PC-3 (cell line): ENCODE data around the gene SMIM5. TPM values are rescaled to one million over a fixed set of nuclear protein-coding genes. Genes with fewer than 3 reads are reported as not detected.

Experiments used
- ATAC-seq: fragments of 200-7000 bp; cut with Tn5 transposase; 2 replicates; pipeline ENCODE4 v1.9.1; 2020; ENCODE audit warnings: mild to moderate bottlenecking, moderate library complexity
- BruUV-seq: library from RNA; stranded (reverse); fragments of 400-500 nt; replicated peaks from 2 replicates; lab custom pipeline; 2021; lab: Mats Ljungman, UMichigan
- CTCF ChIA-PET: fragments of 300-600 bp; sonication (Branson Sonifier 250); formaldehyde crosslinking; loops from one replicate; lab custom pipeline; 2022; ENCODE audit warnings: antibody characterized with exemption; lab: Charles Lee
- POLR2A ChIA-PET: fragments of 300-600 bp; sonication (Branson Sonifier 250); formaldehyde crosslinking; loops from one replicate; lab custom pipeline; 2022; ENCODE audit warnings: antibody characterized with exemption; ENCODE audit not compliant: unreplicated experiment; lab: Charles Lee
- DNase-seq: peaks from one replicate; pipeline ENCODE4 v3.0.0-alpha.2; 2015
- H2AFZ ChIP-seq: fragments of 300-600 bp; sonication (generic); 2 replicates; pipeline ENCODE4 v1.6.0; 2016; ENCODE audit warnings: antibody characterized with exemption, low read length
- H3F3A ChIP-seq: fragments of 300-600 bp; sonication (generic); one replicate; pipeline ENCODE4 v1.6.0; 2017; ENCODE audit warnings: antibody characterized with exemption, low read length, control low read depth, mild to moderate bottlenecking; ENCODE audit not compliant: unreplicated experiment
- H3K27ac ChIP-seq: fragments of 300-600 bp; sonication (generic); 2 replicates; pipeline ENCODE4 v1.5.1; 2016; ENCODE audit warnings: mild to moderate bottlenecking, low read length
- H3K27me3 ChIP-seq: fragments of 300-600 bp; sonication (generic); 2 replicates; pipeline ENCODE4 v1.6.1; 2016; ENCODE audit warnings: low read length, mixed read lengths
- H3K36me3 ChIP-seq: fragments of 300-600 bp; sonication (generic); 2 replicates; pipeline ENCODE4 v1.6.1; 2016; ENCODE audit warnings: low read depth, mixed run types, low read length, mixed read lengths
- H3K4me1 ChIP-seq: fragments of 300-600 bp; sonication (generic); 2 replicates; pipeline ENCODE4 v1.5.1; 2016; ENCODE audit warnings: low read length; ENCODE audit not compliant: insufficient read depth
- H3K4me2 ChIP-seq: fragments of 300-600 bp; sonication (generic); 2 replicates; pipeline ENCODE4 v1.6.0; 2016; ENCODE audit warnings: low read length
- H3K4me3 ChIP-seq: fragments of 300-600 bp; sonication (generic); 2 replicates; pipeline ENCODE4 v1.5.1; 2016; ENCODE audit warnings: mild to moderate bottlenecking, low read length, mixed read lengths
- H3K79me2 ChIP-seq: fragments of 300-600 bp; sonication (generic); 2 replicates; pipeline ENCODE4 v1.6.1; 2017; ENCODE audit warnings: low read length, mixed read lengths
- H3K9ac ChIP-seq: fragments of 300-600 bp; sonication (generic); 2 replicates; pipeline ENCODE4 v1.6.0; 2016; ENCODE audit warnings: mild to moderate bottlenecking, low read length
- H3K9me2 ChIP-seq: fragments of 300-600 bp; sonication (generic); replicated peaks from 2 replicates; pipeline ENCODE4 v1.6.1; 2016; ENCODE audit warnings: mixed run types, low read length, mixed read lengths
- H3K9me3 ChIP-seq: fragments of 300-600 bp; sonication (generic); 2 replicates; pipeline ENCODE4 v1.6.1; 2016; ENCODE audit warnings: low read length, mixed read lengths
- H4K20me1 ChIP-seq: fragments of 300-600 bp; sonication (generic); 2 replicates; pipeline ENCODE4 v1.6.1; 2016; ENCODE audit warnings: low read length, mixed read lengths
- CTCF ChIP-seq: fragments of 300-600 bp; sonication (generic); conservative IDR thresholded peaks from 2 replicates; pipeline ENCODE4 v1.5.1; 2017; ENCODE audit warnings: antibody characterized with exemption, low read depth, mild to moderate bottlenecking, low read length
- EZH2 ChIP-seq: fragments of 300-600 bp; sonication (generic); IDR thresholded peaks from one replicate; pipeline ENCODE4 v1.6.1; 2017; ENCODE audit warnings: antibody characterized with exemption, mild to moderate bottlenecking, low read length; ENCODE audit not compliant: unreplicated experiment
- EZH2phosphoT487 ChIP-seq: fragments of 300-600 bp; sonication (generic); IDR thresholded peaks from 2 replicates; pipeline ENCODE4 v1.6.1; 2018; ENCODE audit warnings: mild to moderate bottlenecking, antibody characterized with exemption, low read length, borderline replicate concordance
- intact Hi-C: fragments of 100-400 bp; cut with micrococcal nuclease; formaldehyde crosslinking; loops from 2 replicates; pipeline ENCODE4 v1.9.0; 2023
- total RNA-seq: library from RNA; depleted of rRNA; stranded (reverse); fragments of >200 nt; gene quantifications from 2 replicates; pipeline ENCODE4 v1.2.3, GENCODE V29; 2014

Gene SMIM5
- total RNA-seq, 1 experiment from 2014 or later = 2.3 TPM

GRCh38 chr17:75614556-75615270, 18.5 kb upstream of the SMIM5 start:
- intact Hi-C loops = no loop called here
- Histone ChIP-seq H3K27ac (no peak overlapping the region), H3K27me3 (no peaks in the 10 kb centered on the region), H3K36me3 (no peaks in the 10 kb centered on the region), H3K9ac (no peak overlapping the region), H3K9me3 (no peaks in the 10 kb centered on the region), H3K4me3 (no peak overlapping the region), H4K20me1 (no peaks in the 10 kb centered on the region), H3K4me1 (peaks cover 12% of the 10 kb centered on the region), H3K79me2 (no peaks in the 10 kb centered on the region), H3K9me2 (no peaks in the 10 kb centered on the region), H3F3A (no peaks in the 10 kb centered on the region), H3K4me2 (no peak overlapping the region), H2AFZ (no peak overlapping the region)
- POLR2A ChIA-PET = no interaction called here
- TF ChIP-seq EZH2 (no peak), EZH2phosphoT487 (no peak)
- BruUV-seq = no TSS peak
- CTCF ChIA-PET = interaction anchor here (0.7 kb wide), 1 partner anchor 11 kb away, joined by 3 read pairs; no protein-coding TSS in a partner anchor
- DNase-seq (no peak), ATAC-seq (no peak)

- H3F3A ChIP-seq = no peaks in the 10 kb centered on the region
- intact Hi-C loops = no loop called here
- no peak overlapping the region for H3K4me2 ChIP-seq
- BruUV-seq = no TSS peak
- no peak overlapping the region for H3K27ac ChIP-seq
- ChIA-PET POLR2A (no interaction called here), CTCF (interaction anchor here (0.7 kb wide), 1 partner anchor 11 kb away, joined by 3 read pairs; no protein-coding TSS in a partner anchor)
- H3K79me2 ChIP-seq = no peaks in the 10 kb centered on the region
- H4K20me1 ChIP-seq = no peaks in the 10 kb centered on the region
- 0 out of 2 replicates have a peak, but pooled peaks have one; percentile 35 for TF ChIP-seq CTCF
- TF ChIP-seq EZH2phosphoT487 = no peak
- H2AFZ ChIP-seq = no peak overlapping the region
- DNase-seq (no peak), ATAC-seq (no peak; the same call in 1 of the 2 replicates)
- peaks cover 10% of the 10 kb centered on the region for H3K4me1 ChIP-seq
- no peaks in the 10 kb centered on the region for H3K9me2 ChIP-seq
- no peak overlapping the region for H3K4me3 ChIP-seq
- no peak overlapping the region for H3K9ac ChIP-seq
- no peaks in the 10 kb centered on the region for H3K27me3 ChIP-seq
- H3K36me3 ChIP-seq = no peaks in the 10 kb centered on the region
- no peaks in the 10 kb centered on the region for H3K9me3 ChIP-seq
These were observed 17.9 kb upstream of the SMIM5 start for GRCh38 chr17:75615301-75615700.

- no TSS peak for BruUV-seq
- no peaks in the 10 kb centered on the region for H3K79me2 ChIP-seq
- no peak overlapping the region for H3K4me2 ChIP-seq
- ChIA-PET CTCF (interaction anchor here (0.9 to 1.2 kb wide), 2 partner anchors 16 kb away, joined by 5 to 11 read pairs; partner anchors contain the start of gene SMIM5), POLR2A (no interaction called here)
- ATAC-seq (no peak), DNase-seq (no peak)
- no peak overlapping the region for H2AFZ ChIP-seq
- no peaks in the 10 kb centered on the region for H3K9me3 ChIP-seq
- no peaks in the 10 kb centered on the region for H3K27me3 ChIP-seq
- no peak overlapping the region for H3K4me3 ChIP-seq
- H3K9me2 ChIP-seq = no peaks in the 10 kb centered on the region
- no peaks in the 10 kb centered on the region for H3F3A ChIP-seq
- TF ChIP-seq EZH2 (no peak), EZH2phosphoT487 (no peak), CTCF (no peak)
- intact Hi-C loops = no loop called here
- H3K27ac ChIP-seq = no peak overlapping the region
- no peaks in the 10 kb centered on the region for H3K4me1 ChIP-seq
- H3K36me3 ChIP-seq = no peaks in the 10 kb centered on the region
- no peak overlapping the region for H3K9ac ChIP-seq
- H4K20me1 ChIP-seq = no peaks in the 10 kb centered on the region
These were observed 16.6 kb upstream of the SMIM5 start for GRCh38 chr17:75616521-75617122.
